Ishikawa (cell line): ENCODE measurements around the gene SH3BP2.

Experiments used
- EP300 ChIP-seq: IDR thresholded peaks from 2 replicates; pipeline ENCODE4 v1.6.1; 2012; ENCODE audit warnings: borderline replicate concordance
- NFIC ChIP-seq: IDR thresholded peaks from 2 replicates; pipeline ENCODE4 v1.6.1; 2012
- RAD21 ChIP-seq: IDR thresholded peaks from 2 replicates; pipeline ENCODE4 v1.6.1; 2012; ENCODE audit warnings: low read depth
- TCF12 ChIP-seq: IDR thresholded peaks from 2 replicates; pipeline ENCODE4 v1.6.1; 2012; ENCODE audit warnings: low read depth
- TEAD4 ChIP-seq: IDR thresholded peaks from 2 replicates; pipeline ENCODE4 v1.6.1; 2012
- TF ChIP-seq, protein P1 (sequence below): IDR thresholded peaks from 2 replicates; pipeline ENCODE4 v1.6.1; 2012; ENCODE audit warnings: low read depth, mild to moderate bottlenecking

DNA sequence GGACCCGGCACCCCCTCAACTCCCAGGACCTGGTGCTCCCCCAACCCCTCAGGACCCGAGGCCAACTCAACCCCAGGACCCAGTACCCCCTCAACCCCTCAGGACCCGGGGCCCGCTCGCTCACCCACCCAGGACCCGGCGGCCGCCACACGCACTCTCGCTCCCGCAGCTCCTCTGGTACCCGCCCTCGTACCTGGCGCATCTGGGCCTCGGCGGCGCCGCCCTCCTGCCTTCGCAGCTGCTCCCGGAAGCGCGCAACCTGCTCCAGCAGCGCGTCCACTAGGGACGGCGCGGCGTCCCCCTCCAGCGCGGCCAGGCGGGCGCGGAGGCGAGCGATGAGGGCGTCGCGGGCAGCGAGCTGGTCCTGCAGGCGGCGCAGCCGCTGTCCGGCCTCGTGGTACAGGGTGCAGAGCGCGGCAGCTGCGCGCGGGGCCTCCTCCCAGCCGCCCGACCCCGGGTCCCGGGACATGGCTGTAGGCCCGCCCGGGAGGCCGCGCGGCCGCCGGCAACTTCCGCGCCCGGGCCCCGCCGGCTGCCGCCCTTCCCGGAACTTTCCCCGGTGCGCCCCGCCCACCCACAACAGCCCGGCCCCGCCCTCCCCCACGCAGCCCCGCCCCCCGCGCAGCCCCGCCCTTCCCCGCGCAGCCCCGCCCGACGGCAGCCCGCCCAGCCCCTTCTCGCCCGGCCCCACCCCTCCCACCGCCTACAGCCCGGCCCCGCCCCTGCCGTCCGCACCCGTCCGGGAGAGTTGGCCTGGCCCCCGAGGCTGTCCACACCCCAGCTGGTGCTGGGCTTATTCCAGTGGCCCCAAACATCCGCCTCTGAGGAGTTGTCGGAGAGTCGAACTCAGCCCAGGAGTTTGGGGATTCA lies 36.8 kb upstream of the SH3BP2 start, which contains the start of gene TNIP2:
- TF ChIP-seq, protein P1, sequence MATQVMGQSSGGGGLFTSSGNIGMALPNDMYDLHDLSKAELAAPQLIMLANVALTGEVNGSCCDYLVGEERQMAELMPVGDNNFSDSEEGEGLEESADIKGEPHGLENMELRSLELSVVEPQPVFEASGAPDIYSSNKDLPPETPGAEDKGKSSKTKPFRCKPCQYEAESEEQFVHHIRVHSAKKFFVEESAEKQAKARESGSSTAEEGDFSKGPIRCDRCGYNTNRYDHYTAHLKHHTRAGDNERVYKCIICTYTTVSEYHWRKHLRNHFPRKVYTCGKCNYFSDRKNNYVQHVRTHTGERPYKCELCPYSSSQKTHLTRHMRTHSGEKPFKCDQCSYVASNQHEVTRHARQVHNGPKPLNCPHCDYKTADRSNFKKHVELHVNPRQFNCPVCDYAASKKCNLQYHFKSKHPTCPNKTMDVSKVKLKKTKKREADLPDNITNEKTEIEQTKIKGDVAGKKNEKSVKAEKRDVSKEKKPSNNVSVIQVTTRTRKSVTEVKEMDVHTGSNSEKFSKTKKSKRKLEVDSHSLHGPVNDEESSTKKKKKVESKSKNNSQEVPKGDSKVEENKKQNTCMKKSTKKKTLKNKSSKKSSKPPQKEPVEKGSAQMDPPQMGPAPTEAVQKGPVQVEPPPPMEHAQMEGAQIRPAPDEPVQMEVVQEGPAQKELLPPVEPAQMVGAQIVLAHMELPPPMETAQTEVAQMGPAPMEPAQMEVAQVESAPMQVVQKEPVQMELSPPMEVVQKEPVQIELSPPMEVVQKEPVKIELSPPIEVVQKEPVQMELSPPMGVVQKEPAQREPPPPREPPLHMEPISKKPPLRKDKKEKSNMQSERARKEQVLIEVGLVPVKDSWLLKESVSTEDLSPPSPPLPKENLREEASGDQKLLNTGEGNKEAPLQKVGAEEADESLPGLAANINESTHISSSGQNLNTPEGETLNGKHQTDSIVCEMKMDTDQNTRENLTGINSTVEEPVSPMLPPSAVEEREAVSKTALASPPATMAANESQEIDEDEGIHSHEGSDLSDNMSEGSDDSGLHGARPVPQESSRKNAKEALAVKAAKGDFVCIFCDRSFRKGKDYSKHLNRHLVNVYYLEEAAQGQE: no peak
- no peak for TF ChIP-seq TCF12
- TF ChIP-seq EP300: no peak; the same call in 1 of the 2 replicates
- TF ChIP-seq NFIC: no peak
- no peak for TF ChIP-seq TEAD4
- TF ChIP-seq RAD21: no peak; the same call in 1 of the 2 replicates
